ENCODE data around the gene ATP8A2. TPM values are rescaled to one million over a fixed set of nuclear protein-coding genes. Genes with fewer than 3 reads are reported as not detected.

The ATP8A2 gene
- total and polyA plus RNA-seq, 2 of the 4 experiments (the other 2 are of a cell fraction): 0.02 to 0.18 TPM

DNA sequence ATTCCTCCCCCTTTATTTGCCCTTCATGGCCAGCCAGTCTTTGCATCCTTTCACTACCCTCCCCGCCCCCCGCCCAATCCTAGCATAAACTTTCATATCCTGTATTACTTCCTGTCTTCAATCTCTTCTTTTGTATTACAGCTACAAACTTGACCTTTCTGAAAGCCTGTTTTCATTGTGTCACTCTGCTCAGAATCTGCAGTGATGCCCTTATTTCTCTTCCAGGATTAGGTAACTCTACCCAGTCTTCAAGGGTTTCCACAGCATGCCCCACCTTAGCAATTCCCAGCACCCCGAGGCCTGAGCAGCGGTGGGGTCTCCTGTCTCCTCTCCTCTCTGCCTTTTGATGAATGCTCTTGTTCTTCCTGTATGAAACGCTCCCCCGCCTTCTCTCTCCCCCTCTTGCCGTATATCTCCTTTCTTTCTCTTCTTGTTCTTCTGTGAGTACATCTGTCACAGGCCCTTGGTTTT is 534.5 kb downstream of the ATP8A2 start:
- H3K14ac ChIP-seq (replicated peaks; ENCODE audit: low read depth, low read length): no peak overlapping the region
- 50% methylated on average over 2 of the region's 7 CpGs; no CpG with 5 or more reads in 1 of the 2 experiments for WGBS, 2 experiments (ENCODE audit: extremely low coverage in 2 of 2, insufficient read length in 1 of 2)
- no peak overlapping the region for H4K5ac ChIP-seq (ENCODE audit: low read depth, low read length)
- no peak overlapping the region for H3K9ac ChIP-seq (ENCODE audit: low read depth, low read length)
- H4K91ac ChIP-seq (ENCODE audit: insufficient read depth, low read depth, low read length): no peak overlapping the region
- no peaks in the 10 kb centered on the region for H4K20me1 ChIP-seq (ENCODE audit: insufficient read depth, low read length)
- ChIA-PET CTCF (no interaction called here), POLR2A (ENCODE audit: unreplicated experiment) (no interaction called here)
- dilution Hi-C loops (cut with HindIII; ENCODE audit: low sequenced_read_pairs, unreplicated experiment) (no loop called here), in situ Hi-C loops (cut with MboI; ENCODE audit: low sequenced_read_pairs) (no loop called here), intact Hi-C loops (cut with micrococcal nuclease) (no loop called here)
- peaks cover 2% of the 10 kb centered on the region for H3K9me3 ChIP-seq (ENCODE audit: control insufficient read depth, insufficient read depth, low read length)
- BruUV-seq (replicated peaks): no TSS peak
- H2BK15ac ChIP-seq (ENCODE audit: low read depth, low read length): no peak overlapping the region
- H3K56ac ChIP-seq (ENCODE audit: extremely low read depth, insufficient read depth, low read length): no peak overlapping the region
- no peaks in the 10 kb centered on the region for H3K79me1 ChIP-seq (ENCODE audit: low read depth in 1 of 2, low read length in 2 of 2)
- no peak overlapping the region for H4K8ac ChIP-seq (ENCODE audit: low read depth in 2 of 2, low read length in 2 of 2)
- no peak overlapping the region for H2AFZ ChIP-seq (replicated peaks; ENCODE audit: low read length, poor library complexity)
- no peak overlapping the region for H3K4me3 ChIP-seq (ENCODE audit: insufficient read depth, low read depth, low read length)
- TF ChIP-seq SMC3 (IDR thresholded peaks at IDR 0.05; ENCODE audit: low read depth, low read length) (no peak), CEBPB (IDR thresholded peaks at IDR 0.05; ENCODE audit: low read depth, low read length) (no peak), MXI1 (IDR thresholded peaks at IDR 0.05; ENCODE audit: borderline replicate concordance, low read depth, low read length) (no peak), CTCF (conservative IDR thresholded peaks at IDR 0.05; ENCODE audit: low read depth, low read length) (no peak), POLR2A (IDR thresholded peaks at IDR 0.05; ENCODE audit: low read depth, low read length) (no peak), RFX5 (IDR thresholded peaks at IDR 0.05; ENCODE audit: low read depth, low read length) (no peak), RAD21 (IDR thresholded peaks at IDR 0.05; ENCODE audit: low read length) (no peak)
- TF ChIP-seq, protein P1, sequence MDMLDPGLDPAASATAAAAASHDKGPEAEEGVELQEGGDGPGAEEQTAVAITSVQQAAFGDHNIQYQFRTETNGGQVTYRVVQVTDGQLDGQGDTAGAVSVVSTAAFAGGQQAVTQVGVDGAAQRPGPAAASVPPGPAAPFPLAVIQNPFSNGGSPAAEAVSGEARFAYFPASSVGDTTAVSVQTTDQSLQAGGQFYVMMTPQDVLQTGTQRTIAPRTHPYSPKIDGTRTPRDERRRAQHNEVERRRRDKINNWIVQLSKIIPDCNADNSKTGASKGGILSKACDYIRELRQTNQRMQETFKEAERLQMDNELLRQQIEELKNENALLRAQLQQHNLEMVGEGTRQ (IDR thresholded peaks at IDR 0.05; ENCODE audit: low read depth, low read length): no peak
- no peaks in the 10 kb centered on the region for H3K9me1 ChIP-seq (ENCODE audit: insufficient read depth, low read length)
- H2BK20ac ChIP-seq (ENCODE audit: low read depth, low read length): no peak overlapping the region
- no peak overlapping the region for H2AK5ac ChIP-seq (ENCODE audit: low read depth, low read length)
- no peaks in the 10 kb centered on the region for H3K27me3 ChIP-seq (ENCODE audit: control insufficient read depth, insufficient read depth, low read length)
- H2AK9ac ChIP-seq (replicated peaks; ENCODE audit: low read depth, low read length, poor library complexity): no peak overlapping the region
- no peak overlapping the region for H3K4me2 ChIP-seq (ENCODE audit: low read depth, low read length)
- H3K27ac ChIP-seq (ENCODE audit: insufficient read depth, low read length): no peak overlapping the region
- H2BK5ac ChIP-seq (ENCODE audit: low read depth, low read length, poor library complexity, severe bottlenecking): no peak overlapping the region
- H3K23ac ChIP-seq (ENCODE audit: low read depth, low read length): no peak overlapping the region
- H3K4me1 ChIP-seq (ENCODE audit: control insufficient read depth, insufficient read depth, low read length): no peaks in the 10 kb centered on the region
- ATAC-seq (ENCODE audit: low read depth): no peak
- no peak overlapping the region for H3K4ac ChIP-seq (ENCODE audit: low read depth, low read length)
- no peak overlapping the region for H2BK120ac ChIP-seq (ENCODE audit: low read depth, low read length)
- no peak overlapping the region for H3K18ac ChIP-seq (ENCODE audit: low read depth, low read length)
- DNase-seq: no peak
- no peaks in the 10 kb centered on the region for H3K36me3 ChIP-seq (ENCODE audit: control insufficient read depth, insufficient read depth, low read length)
